Motor neuron (in vitro differentiated cells): ENCODE results near the gene PRDM8. TPM values are rescaled to one million over a fixed set of nuclear protein-coding genes. Genes with fewer than 3 reads are reported as not detected.

Experiments used
- ATAC-seq, 8 experiments: fragments of 200-7000 bp; cut with Tn5 transposase; replicated peaks in 6 of 8; 2 replicates each; pipeline ENCODE4 v1.8.0; 2021; ENCODE audit warnings: mild to moderate bottlenecking in 8 of 8, moderate library complexity in 8 of 8
- H3K27ac ChIP-seq, 2 donors: fragments of 250-450 bp; sonication (Bioruptor Pico); 2 replicates each; pipeline ENCODE4 v1.9.0; 2021; ENCODE audit warnings: antibody characterized with exemption in 2 of 2, mild to moderate bottlenecking in 2 of 2, moderate library complexity in 1 of 2
- H3K4me1 ChIP-seq, 2 donors: fragments of 250-450 bp; sonication (Bioruptor Pico); replicated peaks in 1 of 2; 2 replicates each; pipeline ENCODE4 v1.6.1; 2021; ENCODE audit warnings: antibody characterized with exemption in 2 of 2, mild to moderate bottlenecking in 2 of 2, moderate library complexity in 1 of 2
- H3K4me3 ChIP-seq, 5 donors: fragments of 250-450 bp; sonication (Bioruptor Pico); 2 replicates each; pipeline ENCODE4 v1.9.0; 2021; ENCODE audit warnings: antibody characterized with exemption in 5 of 5, mild to moderate bottlenecking in 5 of 5, moderate library complexity in 4 of 5
- WGBS, 10 experiments: fragments of 450-650 bp; shearing (Covaris generic); methylation state at CpG; one replicate each; pipeline ENCODE4 v1.0.0; 2022; 5-methylcytosine and 5-hydroxymethylcytosine counted together
- in situ Hi-C, 9 experiments: fragments of 400-800 bp; cut with MboI; loops; one replicate each; pipeline ENCODE4 v1.15.0; 2021; ENCODE audit warnings: low sequenced_read_pairs in 9 of 9, low pct_unique_long_range_greater_than_20kb in 2 of 9; ENCODE audit not compliant: unreplicated experiment in 9 of 9
- total RNA-seq, 8 experiments: library from RNA; unstranded; fragments of 300-600 nt; gene quantifications; 2 replicates each; pipeline versions ENCODE4 v1.2.3 to v1.2.4, GENCODE V29; 2022

Gene PRDM8
- total RNA-seq, 8 experiments from 2014 or later, result 0.91 to 62.4 (median 21.7) TPM

DNA sequence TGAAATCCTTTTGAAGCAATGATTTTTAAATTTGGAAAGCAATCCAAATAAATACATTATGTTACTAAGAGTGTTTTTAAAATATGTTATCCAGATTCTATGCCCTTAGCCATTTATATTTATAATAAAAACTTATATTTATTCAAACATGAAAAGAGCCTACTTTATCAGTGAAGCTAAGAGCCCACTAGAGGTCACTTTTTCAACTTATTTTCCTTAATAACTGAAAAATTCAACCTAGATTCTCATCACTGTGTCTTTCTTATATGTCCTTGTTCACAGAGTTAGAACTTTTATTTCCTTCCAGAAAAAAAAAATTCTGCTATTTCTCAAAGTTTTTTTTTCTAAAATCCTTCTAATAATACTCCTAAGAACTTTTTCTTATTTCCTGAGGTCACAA is 23.9 kb downstream of the PRDM8 start:
- in situ Hi-C loops, result loop anchor here in 3 of 9 experiments (25.0 kb wide), 3 partner anchors 841 to 1284 kb away; partner anchors contain the start of gene PAQR3 (in 1 of the 3)
- ATAC-seq, result peak in 1 of 8 experiments; percentile 42

GRCh38 chr4:80225595-80225994 is 28.3 kb downstream of the PRDM8 start:
- Histone ChIP-seq H3K4me3 (no peak overlapping the region), H3K4me1 (peaks cover 0 to 16% of the 10 kb centered on the region in 2 donors), H3K27ac (no peak overlapping the region)
- peak in 6 of 8 experiments; percentile 25 to 94 (median 66) for ATAC-seq
- WGBS, 10 experiments, result 39 to 69% (median 53%) methylated on average over 2 of the region's 2 CpGs; no CpG with 5 or more reads in 6 of the 10 experiments
- in situ Hi-C loops, result loop anchor here in 1 of 9 experiments (25.0 kb wide), 1 partner anchor 112 kb away; the partner anchor contains the start of gene CFAP299

More for the DNA sequence above, 23.9 kb downstream of the PRDM8 start:
- Histone ChIP-seq H3K27ac (no peak overlapping the region), H3K4me1 (peaks cover 0 to 10% of the 10 kb centered on the region in 2 donors), H3K4me3 (no peak overlapping the region)

GRCh38 chr4:80226094-80226493 is 28.8 kb downstream of the PRDM8 start:
- 0 to 83% (median 43%) methylated on average over 2 of the region's 2 CpGs for WGBS, 10 experiments
- no peak for ATAC-seq
- H3K4me1 ChIP-seq, result peaks cover 0 to 16% of the 10 kb centered on the region in 2 donors
- no peak overlapping the region for H3K27ac ChIP-seq
- in situ Hi-C loops, result loop anchor here in 1 of 9 experiments (25.0 kb wide), 1 partner anchor 111 kb away; the partner anchor contains the start of gene CFAP299
- no peak overlapping the region for H3K4me3 ChIP-seq

DNA sequence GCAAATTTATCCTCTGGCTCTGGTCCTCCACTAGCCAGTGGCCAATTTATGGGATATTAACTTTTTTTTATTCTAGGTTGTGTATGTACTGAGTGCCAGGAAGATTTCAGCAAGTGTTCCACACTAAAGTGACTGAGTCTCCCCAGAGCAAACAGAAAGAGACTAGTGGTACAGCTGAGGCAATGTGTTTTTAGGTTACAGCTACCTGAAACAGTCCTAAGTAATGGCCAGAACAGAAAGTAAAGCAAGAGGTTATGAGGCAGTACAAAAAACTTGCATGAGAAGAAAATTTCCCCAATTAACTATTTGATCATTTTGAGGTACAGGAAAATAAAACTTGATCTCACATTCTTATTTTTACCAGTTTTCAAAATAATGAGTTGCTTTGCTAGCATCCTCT is 31.2 kb downstream of the PRDM8 start:
- no peak for ATAC-seq
- no peak overlapping the region for H3K4me3 ChIP-seq
- in situ Hi-C loops, result loop anchor here in 1 of 9 experiments (25.0 kb wide), 1 partner anchor 109 kb away; the partner anchor contains the start of gene CFAP299
- H3K4me1 ChIP-seq, result peaks cover 0 to 16% of the 10 kb centered on the region in 2 donors
- H3K27ac ChIP-seq, result no peak overlapping the region

DNA sequence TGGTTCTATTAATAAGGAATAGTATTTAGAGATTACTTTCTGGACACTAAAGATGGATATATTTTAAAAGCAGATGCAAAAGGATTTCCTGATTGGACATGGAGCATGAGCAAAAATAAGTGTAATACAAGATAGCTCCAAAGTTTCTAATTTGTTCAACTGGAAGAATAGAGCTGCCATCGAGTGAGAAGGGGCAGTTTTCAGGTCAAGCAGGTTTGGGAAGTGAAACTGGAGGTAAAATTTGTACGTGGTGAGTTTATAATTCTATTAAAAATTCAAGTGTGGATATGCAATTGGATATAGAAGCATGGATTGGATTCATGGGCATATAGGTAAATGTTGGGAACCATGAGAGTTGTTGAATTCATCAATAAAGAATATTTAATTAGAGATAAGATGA is 31.8 kb downstream of the PRDM8 start:
- in situ Hi-C loops, result loop anchor here in 1 of 9 experiments (25.0 kb wide), 1 partner anchor 108 kb away; the partner anchor contains the start of gene CFAP299
- no peak overlapping the region for H3K27ac ChIP-seq
- peaks cover 0 to 16% of the 10 kb centered on the region in 2 donors for H3K4me1 ChIP-seq
- H3K4me3 ChIP-seq, result no peak overlapping the region
- ATAC-seq, result no peak
- 28 to 79% (median 60%) methylated on average over 1 to 2 of the region's 2 CpGs for WGBS, 10 experiments

GRCh38 chr4:80229590-80229989 is 32.3 kb downstream of the PRDM8 start:
- in situ Hi-C loops, result loop anchor here in 1 of 9 experiments (25.0 kb wide), 1 partner anchor 108 kb away; the partner anchor contains the start of gene CFAP299
- Histone ChIP-seq H3K4me3 (no peak overlapping the region), H3K4me1 (peaks cover 0 to 16% of the 10 kb centered on the region in 2 donors), H3K27ac (no peak overlapping the region)
- no peak for ATAC-seq
- WGBS, 10 experiments, result 56 to 100% (median 90%) methylated on average over 1 to 2 of the region's 2 CpGs

- no peak overlapping the region for H3K27ac ChIP-seq
- no peak overlapping the region for H3K4me3 ChIP-seq
- peaks cover 0 to 6% of the 10 kb centered on the region in 2 donors for H3K4me1 ChIP-seq
- 17 to 100% (median 83%) methylated on average over 1 to 5 of the region's 5 CpGs for WGBS, 10 experiments
- in situ Hi-C loops, result loop anchor here in 1 of 9 experiments (25.0 kb wide), 1 partner anchor 106 kb away; the partner anchor contains the start of gene CFAP299
- ATAC-seq, result no peak
Observed at GRCh38 chr4:80231180-80231579, 33.9 kb downstream of the PRDM8 start.

DNA sequence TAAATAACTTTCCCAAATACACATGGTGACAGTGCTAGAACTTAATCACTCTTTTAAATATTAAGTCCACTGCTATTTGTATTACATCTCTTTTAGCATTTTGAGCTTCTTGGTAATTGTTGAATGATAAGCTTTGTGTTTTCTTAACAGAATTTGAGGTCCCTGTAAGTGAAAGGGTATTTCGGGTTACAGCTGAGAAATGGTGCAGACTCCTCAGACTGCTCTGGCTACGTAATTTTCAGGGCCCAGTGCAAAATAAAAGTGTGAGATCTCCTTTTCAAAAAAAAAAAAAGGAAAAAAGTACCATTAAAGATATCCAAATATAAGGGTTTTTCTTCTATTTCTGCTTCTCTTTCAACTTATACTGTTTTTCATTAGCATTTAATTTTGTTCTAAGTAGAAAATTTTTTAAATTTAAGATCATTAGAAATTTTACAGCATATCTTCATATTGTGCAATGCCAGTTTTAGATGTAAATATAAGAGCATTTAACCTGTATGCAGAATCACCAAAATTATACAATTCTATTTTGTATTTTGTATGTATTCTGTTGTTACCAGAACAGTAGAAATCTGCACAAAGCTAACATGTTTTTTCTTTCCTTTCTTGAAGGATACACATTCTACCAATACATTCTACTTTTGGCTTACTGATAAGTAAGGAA is 35.5 kb downstream of the PRDM8 start:
- no peak overlapping the region for H3K4me3 ChIP-seq
- no peak overlapping the region for H3K27ac ChIP-seq
- in situ Hi-C loops, result loop anchor here in 1 of 9 experiments (25.0 kb wide), 1 partner anchor 104 kb away; the partner anchor contains the start of gene CFAP299
- no peaks in the 10 kb centered on the region for H3K4me1 ChIP-seq
- no peak for ATAC-seq
- WGBS, 10 experiments, result 20 to 95% (median 86%) methylated on average over 1 to 2 of the region's 2 CpGs

DNA sequence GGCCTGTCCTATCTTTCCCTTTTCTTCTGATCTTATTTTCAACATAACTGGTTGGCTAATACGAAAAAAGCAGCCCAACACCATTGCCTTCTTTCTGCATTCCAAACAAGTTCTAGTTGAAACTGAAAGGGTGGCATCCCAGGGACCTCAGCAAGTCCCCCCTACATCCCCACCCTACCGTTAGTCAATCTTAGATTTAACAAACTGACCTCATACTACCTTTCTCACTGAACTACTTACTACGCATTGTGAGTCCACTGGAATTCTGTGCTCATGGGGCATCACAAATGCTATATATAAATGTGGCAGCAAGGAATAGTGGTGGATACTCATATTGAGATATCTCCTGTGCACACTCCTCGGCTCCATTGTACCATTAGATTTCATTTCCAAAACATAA is 36.1 kb downstream of the PRDM8 start:
- H3K4me1 ChIP-seq, result no peaks in the 10 kb centered on the region
- no peak for ATAC-seq
- 60 to 97% (median 80%) methylated on average over 2 to 4 of the region's 4 CpGs; no CpG with 5 or more reads in 1 of the 10 experiments for WGBS, 10 experiments
- in situ Hi-C loops, result loop anchor here in 1 of 9 experiments (25.0 kb wide), 1 partner anchor 104 kb away; the partner anchor contains the start of gene CFAP299
- no peak overlapping the region for H3K4me3 ChIP-seq
- no peak overlapping the region for H3K27ac ChIP-seq

GRCh38 chr4:80235451-80235850 is 38.1 kb downstream of the PRDM8 start:
- no peak overlapping the region for H3K27ac ChIP-seq
- ATAC-seq, result no peak
- 36 to 100% (median 100%) methylated on average over 1 of the region's 1 CpG; no CpG with 5 or more reads in 1 of the 10 experiments for WGBS, 10 experiments
- H3K4me1 ChIP-seq, result no peaks in the 10 kb centered on the region
- no peak overlapping the region for H3K4me3 ChIP-seq
- in situ Hi-C loops, result loop anchor here in 1 of 9 experiments (25.0 kb wide), 1 partner anchor 102 kb away; the partner anchor contains the start of gene CFAP299

DNA sequence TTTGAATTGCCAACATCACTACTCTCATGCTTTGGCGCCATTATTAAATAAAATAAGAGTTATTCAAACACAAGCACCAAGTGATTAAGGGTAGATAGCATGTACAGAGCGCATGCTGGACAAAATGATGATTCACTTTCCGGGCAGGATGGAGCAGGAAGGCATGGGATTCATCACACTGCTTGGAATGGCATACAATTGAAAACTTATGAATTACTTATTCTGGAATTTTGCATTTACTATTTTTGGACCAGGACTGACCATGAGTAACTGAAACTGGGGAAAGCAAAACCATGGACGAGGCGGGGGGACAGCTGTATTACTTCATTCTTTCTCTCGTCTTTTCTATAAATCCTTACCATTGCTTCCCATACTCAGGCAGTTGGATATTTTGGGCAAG is 40.7 kb downstream of the PRDM8 start:
- Histone ChIP-seq H3K4me3 (no peak overlapping the region), H3K4me1 (no peaks in the 10 kb centered on the region), H3K27ac (no peak overlapping the region)
- in situ Hi-C loops, result loop anchor here in 1 of 9 experiments (25.0 kb wide), 1 partner anchor 99 kb away; the partner anchor contains the start of gene CFAP299
- 0 to 100% (median 67%) methylated on average over 1 to 6 of the region's 6 CpGs for WGBS, 10 experiments
- ATAC-seq, result peak in 3 of 8 experiments; percentile 88 to 97 (median 97)

GRCh38 chr4:80239480-80240150 is 42.3 kb downstream of the PRDM8 start:
- in situ Hi-C loops, result loop anchor here in 1 of 9 experiments (25.0 kb wide), 1 partner anchor 98 kb away; the partner anchor contains the start of gene CFAP299

GRCh38 chr4:80240976-80241375 is 43.7 kb downstream of the PRDM8 start:
- Histone ChIP-seq H3K4me1 (no peaks in the 10 kb centered on the region), H3K4me3 (no peak overlapping the region), H3K27ac (no peak overlapping the region)
- peak in 1 of 8 experiments; percentile 21 for ATAC-seq
- in situ Hi-C loops, result loop anchor here in 1 of 9 experiments (25.0 kb wide), 1 partner anchor 96 kb away; the partner anchor contains the start of gene CFAP299

More at GRCh38 chr4:80239480-80240150, 42.3 kb downstream of the PRDM8 start:
- Histone ChIP-seq H3K4me1 (no peaks in the 10 kb centered on the region), H3K4me3 (no peak overlapping the region), H3K27ac (no peak overlapping the region)
- WGBS, 10 experiments, result 74 to 100% (median 91%) methylated on average over 2 to 3 of the region's 3 CpGs; no CpG with 5 or more reads in 2 of the 10 experiments
- no peak for ATAC-seq
